GM04503 (cell line): Measurements from ENCODE around the gene TTC39B.
A peak's percentile ranks its signal among the peaks of the same experiment; 100 is the strongest.
"Not testable (repeated sequence)": the region's sequence is repeated elsewhere in the genome, so short reads cannot be mapped to it uniquely, and the experiment has no call there.

Experiments
- DNase-seq: peaks from one replicate; pipeline ENCODE4 v3.0.0-alpha.2; 2012; ENCODE audit warnings: low read depth

TTC39B gene

DNA sequence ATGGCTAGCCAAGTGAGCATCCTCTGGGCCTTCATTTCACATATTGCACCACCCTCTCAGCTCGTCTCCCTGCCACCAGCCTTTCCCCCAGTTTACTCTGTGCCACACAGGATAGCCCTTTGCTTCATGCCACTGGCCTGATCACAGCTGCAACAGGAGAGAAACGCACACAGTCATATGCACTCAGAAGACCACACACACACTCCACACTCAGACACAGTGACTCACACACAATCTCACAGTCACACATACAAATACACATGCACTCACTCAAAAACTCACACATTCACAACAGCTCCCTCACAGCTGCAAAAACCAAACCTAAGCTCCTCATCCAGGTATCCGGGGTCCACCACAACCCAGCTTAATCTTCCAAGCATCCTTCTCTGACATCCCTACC, 38.7 kb downstream of the TTC39B start:
- no peak for DNase-seq

- no peak for DNase-seq
Observed at GRCh38 chr9:15264918-15265317, 42.1 kb downstream of the TTC39B start.

DNA sequence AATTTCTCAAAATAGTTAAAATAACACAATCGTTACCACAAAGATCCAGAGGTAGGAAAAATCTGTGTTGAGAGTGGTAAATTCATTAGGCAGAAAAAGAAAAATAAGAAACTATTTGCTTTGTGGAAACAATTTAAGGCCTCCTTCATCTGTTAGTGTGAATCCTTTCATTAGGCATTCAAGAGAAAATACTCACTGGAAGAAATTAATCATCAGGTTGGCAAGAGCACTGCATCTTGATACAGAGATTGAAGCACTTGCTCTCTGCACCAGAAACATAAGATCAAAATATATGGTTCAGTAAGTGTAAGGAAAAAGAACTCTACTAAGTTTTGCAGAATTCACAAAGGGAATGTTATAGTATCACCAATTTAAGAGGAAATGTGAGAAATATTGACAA, 44.4 kb downstream of the TTC39B start:
- no peak for DNase-seq

DNA sequence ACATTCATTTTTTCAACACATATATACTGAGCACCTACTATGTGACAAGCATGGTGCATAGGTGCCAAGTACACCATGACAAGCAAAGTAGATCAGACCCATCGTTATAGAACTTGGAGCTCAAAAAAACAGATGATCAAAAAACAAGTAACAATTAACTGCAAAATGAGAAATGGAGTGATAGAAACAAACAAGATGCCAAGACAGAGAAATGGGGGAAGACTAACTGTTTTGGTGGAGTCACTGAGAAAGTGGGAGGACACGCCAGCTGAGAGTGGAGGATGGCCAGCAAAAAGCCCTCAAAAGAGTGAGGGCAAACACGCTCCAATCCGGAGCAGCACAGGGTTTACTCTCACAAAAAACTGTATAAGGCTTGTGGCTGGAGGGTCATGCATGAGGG, 50.6 kb downstream of the TTC39B start:
- DNase-seq: no peak

GRCh38 chr9:15253786-15254185, 53.2 kb downstream of the TTC39B start:
- DNase-seq: no peak

- no peak for DNase-seq
Observed at GRCh38 chr9:15253197-15253596, 53.8 kb downstream of the TTC39B start.

GRCh38 chr9:15249981-15250380, 57.0 kb downstream of the TTC39B start:
- no peak for DNase-seq

DNA sequence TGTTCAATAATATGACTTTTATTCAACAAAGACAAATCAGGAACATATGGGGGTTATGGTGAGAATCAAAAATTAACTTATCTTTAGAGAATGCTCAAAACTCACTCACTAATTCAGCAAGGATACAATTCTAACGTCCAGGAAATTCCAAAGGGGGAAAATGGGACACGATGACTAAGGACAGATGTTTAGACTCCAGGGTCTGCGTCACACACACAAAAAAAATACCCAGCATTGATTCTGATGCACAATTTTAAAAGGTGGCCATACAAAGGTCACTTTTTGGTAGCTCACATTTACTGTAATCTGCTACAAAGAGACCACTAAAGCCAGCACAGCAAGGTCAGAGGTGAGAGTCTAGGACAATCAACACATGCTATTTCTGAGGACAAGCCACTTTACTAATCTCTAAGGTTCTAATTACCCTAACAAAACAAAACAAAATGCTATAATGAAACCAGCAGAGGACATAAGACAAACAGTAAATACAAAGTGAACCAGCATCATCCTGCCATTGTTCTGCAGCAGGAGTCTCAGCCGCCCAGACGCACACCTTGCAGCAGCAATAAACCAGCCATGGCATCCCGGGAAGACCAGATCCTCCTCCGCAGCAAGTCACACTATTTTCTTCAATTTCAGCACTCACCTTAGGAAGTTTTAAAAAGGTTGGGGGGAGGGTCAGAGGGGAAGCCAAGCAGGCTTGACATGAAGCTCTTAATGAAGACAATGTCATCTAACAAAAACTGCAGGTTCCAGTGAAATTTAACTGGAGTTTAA, 57.8 kb downstream of the TTC39B start:
- DNase-seq: peak; percentile 23

DNA sequence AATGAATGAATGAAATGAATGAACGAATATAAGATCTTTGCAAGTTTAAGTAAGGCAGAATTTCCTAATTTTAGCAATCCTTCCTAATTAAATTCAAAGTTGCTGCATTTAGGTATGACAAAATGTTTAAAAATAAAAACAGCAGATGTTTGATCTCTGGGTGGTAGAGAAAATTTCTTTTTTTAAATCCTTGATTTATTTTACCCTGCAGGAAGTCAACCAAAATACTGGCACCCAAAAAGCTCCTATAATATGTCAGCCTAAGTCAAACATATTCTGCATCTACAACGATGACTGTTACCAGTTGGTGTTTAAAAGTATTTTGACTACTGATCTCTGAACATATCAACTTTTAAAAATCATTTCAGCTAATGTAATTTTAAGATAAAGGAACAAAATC, 58.4 kb downstream of the TTC39B start:
- DNase-seq: no peak

GRCh38 chr9:15248081-15248480, 58.9 kb downstream of the TTC39B start:
- no peak for DNase-seq

GRCh38 chr9:15246708-15247107, 60.3 kb downstream of the TTC39B start:
- no peak for DNase-seq

DNA sequence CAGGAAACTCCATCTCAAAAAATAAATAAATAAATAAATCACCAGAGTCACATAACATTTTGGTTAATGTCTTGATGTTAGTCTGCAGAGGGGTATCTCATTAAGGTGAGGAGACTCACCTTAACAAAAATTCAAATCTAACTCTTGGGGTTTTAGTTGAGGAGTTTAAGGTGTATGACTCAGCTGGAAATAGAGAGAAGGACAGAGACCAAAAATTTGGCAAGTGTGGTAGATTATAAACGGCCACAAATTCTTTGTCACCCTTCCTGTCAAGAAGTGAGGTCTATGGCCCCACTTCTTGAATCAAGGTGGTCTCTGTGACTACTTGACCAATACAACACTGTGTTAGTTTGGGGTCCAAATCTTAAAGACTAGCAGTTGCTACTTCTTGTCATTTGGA, 60.8 kb downstream of the TTC39B start:
- DNase-seq: no peak

DNA sequence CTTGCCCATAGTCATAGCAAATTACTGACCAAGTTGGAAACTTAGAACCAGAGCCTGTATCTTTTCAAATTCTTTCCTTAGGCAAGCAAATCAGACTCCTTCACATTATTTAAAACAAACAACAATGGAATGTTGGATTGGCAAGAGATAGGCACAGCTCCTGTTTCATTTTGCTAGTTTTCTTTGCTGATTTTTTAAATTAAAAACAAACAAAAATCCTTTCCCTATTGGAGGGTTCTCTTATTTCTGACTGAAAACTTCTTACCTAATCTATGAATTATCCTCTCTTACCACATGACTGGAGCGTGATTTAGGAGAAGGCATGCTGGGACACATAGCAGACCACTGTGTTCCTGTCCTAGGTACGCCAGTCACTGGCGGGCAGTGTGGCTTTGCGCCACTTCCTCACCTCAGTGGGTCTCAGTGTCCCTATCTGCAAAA, 63.0 kb downstream of the TTC39B start:
- no peak for DNase-seq

DNA sequence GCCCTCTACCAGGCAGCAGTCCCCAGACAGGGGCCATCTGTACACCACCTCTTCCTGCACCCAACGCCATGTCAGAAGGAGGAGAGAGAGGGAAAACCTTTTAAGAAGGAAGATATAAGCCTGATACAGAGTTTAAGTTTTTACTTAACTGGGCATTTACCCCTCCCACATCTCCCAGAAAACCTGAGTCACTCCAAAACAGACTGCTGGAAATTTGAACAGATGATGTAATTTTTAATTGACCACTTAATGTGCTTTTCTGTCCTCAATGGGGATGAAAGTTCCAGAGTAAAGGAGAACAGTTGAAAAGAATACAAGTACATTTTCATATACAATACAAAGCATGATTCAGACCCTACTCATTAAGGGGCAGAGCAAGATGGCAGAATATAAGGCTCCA, 63.9 kb downstream of the TTC39B start:
- no peak for DNase-seq

DNA sequence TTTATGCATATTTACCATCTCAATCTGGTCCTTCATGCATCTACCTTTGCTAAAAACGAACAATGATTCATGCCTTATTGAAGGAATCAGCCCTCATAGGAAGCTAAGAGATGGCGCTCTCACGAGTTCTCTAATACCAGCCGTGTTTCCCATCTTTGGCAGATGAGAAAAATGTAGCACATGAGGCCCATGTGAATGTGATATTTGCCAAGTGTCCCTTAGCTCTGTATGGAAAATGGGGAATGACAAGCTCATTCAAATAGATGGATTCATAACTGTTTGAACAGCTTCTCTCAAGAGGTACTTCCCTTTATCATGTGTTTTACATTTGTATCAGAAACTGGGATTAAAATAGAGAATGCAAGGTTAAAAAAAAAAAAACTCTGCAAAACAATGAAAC, 66.1 kb downstream of the TTC39B start:
- DNase-seq: no peak

GRCh38 chr9:15239816-15240215, 67.2 kb downstream of the TTC39B start:
- no peak for DNase-seq

DNA sequence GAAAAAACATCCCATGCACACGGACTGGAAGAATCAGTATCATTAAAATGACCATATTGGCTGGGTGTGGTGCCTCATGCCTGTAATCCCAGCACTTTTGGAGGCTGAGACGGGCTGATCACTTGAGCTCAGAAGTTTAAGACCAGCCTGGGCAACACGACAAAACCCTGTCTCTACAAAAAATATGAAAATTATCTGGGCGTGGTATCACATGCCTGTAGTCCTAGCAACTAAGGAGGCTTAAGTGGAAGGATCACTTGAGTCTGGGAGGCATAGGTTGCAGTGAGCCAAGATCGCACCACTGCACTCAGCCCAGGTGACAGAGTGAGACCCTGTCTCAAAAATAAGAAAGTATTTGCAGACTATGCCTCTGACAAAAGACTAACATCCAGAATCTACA, 68.4 kb downstream of the TTC39B start:
- DNase-seq: no peak

DNA sequence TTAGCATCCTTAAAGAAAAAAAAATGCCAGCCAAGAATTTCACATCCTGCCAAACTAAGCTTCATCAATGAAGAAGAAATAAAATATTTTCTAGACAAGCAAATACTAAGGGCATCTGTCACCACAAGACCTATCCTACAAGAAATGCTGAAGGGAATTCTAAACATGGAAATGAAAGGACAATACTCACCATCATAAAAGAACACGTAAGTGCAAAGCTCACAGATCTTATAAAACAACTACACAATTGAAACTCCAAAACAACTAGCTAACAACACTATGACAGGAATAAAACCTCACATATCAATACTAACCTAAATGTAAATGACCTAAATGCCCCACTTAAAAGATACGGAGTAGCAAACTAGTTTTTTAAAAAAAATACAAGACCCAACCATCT, 71.4 kb downstream of the TTC39B start:
- DNase-seq: no peak

DNA sequence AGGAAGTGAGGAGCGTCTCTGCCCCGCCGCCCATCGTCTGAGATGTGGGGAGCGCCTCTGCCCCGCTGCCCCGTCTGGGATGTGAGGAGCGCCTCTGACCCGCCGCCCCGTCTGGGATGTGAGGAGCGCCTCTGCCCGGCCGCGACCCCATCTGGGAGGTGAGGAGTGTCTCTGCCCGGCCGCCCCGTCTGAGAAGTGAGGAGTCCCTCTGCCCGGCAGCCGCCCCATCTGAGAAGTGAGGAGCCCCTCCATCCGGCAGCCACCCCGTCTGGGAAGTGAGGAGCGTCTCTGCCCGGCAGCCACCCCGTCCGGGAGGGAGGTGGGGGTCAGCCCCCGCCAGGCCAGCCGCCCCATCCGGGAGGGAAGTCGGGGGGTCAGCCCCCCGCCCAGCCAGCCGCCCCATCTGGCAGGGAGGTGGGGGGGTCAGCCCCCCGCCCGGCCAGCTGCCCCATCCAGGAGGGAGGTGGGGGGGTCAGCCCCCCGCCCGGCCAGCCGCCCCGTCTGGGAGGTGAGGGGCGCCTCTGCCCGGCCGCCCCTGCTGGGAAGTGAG, 73.0 kb downstream of the TTC39B start:
- DNase-seq: not testable (repeated sequence)

DNA sequence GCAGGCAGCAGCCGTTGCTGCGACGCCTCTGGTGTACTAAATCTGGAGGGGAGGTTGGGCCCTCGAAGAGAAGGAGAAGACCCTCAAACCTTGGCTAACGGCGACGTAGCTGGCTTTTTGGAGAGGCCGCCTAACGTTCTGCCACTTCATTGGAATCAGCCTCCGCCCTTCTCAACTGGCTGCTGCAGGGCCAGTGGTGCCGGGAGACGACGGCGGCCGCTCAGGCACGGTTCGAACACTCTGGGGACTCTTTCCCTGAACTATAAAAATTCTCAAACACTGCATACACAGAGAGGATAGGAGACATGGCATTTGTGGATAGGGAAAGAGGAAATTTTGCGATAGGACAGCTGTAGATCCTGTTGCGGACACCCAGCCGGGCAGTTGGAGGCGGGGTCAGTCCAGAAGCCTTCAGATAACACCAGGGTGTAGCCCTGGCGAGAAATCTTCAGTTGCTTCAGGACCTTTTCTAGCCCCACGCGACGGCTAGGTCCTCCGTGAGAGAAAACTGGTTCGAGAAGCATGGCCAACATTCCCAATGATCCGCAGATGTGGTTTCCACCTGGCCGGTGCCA, 74.2 kb downstream of the TTC39B start:
- DNase-seq: not testable (repeated sequence)

GRCh38 chr9:15231788-15232635, 75.0 kb downstream of the TTC39B start:
- no peak for DNase-seq

DNA sequence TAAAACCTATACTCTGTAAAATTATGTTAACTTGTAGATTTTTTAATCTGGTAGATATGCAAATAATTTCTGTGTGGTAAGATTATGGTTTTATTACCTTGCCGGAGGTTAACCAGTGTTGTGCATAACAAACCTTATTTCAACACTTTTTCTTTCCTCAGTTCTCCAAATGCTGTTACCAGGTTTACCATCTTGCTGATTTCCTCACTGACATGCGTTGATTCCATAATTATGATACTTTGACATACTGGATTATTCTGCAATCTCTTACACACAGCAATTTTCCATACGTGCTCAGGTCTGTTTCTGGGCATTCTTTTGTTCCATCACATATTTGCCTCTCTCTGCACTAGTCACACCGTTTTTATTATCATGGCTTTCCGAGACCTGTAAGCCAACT, 77.6 kb downstream of the TTC39B start:
- no peak for DNase-seq

DNA sequence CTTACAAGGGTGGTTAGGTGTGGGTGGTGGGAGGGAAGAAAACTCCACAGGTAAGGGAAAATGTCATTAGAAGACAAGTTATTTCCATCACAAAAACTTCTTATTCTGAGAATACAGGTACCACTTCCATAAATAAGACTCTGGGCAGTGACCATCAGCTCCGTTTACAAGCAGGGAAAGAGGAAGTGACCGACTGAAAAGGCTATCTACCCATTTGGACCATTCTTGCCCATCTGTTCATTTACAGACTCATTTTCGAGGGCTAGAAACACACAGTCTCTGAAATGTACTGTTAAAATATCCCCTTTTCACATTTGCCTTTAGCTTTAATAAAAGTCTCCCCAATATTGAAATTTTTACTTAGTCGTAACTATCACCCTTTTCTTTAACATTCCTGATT, 79.5 kb downstream of the TTC39B start:
- DNase-seq: no peak
